Measurements from ENCODE around the gene SLC25A2.
"Not testable (repeated sequence)": the region's sequence is repeated elsewhere in the genome, so short reads cannot be mapped to it uniquely, and the experiment has no call there.

SLC25A2 gene

GRCh38 chr5:141303756-141304155, at the start of gene SLC25A2:
Gene SLC25A2, minus strand, starts transcription at chr5:141304049. Its CDS starts 184 bp downstream, at chr5:141303865.
- DNase-seq = no peak

DNA sequence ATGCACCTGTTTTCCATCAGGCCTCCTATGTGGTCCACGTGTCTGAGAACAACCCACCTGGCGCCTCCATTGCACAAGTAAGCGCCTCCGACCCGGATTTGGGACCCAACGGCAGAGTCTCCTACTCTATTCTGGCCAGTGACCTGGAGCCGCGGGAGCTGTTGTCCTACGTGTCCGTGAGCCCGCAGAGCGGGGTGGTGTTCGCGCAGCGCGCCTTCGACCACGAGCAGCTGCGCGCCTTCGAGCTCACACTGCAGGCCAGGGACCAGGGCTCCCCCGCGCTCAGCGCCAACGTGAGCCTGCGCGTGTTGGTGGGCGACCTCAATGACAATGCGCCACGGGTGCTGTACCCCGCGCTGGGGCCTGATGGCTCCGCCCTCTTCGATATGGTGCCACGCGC, 47.7 kb upstream of the SLC25A2 start:
- DNase-seq = no peak

DNA sequence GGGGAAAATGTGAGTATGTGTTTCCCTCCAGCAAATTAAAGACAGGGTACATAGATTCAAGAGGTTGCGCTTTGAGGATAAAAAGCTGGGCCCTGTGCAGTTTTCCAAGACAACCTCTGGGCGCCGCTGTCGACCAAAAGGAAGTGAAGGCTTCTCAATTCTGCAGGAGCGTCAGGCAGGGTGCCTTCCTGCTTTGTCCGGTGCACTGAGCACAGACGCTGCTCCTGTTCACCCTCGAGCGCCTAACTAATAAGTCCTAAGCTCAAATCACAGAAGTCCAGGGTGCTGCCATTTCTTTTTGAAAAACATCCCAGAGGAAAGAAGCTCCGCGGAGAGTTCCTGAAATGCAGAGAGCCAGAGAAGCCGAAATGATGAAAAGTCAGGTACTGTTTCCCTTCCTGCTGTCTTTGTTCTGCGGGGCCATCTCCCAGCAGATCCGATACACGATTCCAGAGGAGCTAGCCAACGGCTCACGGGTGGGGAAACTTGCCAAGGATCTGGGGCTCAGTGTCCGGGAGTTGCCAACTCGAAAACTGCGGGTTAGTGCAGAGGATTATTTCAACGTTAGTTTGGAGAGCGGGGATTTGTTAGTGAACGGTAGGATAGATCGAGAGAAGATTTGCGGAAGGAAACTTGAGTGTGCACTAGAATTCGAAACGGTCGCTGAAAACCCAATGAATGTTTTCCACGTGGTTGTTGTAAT, 46.2 kb upstream of the SLC25A2 start, which contains the start of gene PCDHGB1:
TSS of gene PCDHGB1 (plus strand) at position 183 of the 703 bp plus-strand sequence. CDS start at position 345, 162 bp downstream.
- no peak for DNase-seq

DNA sequence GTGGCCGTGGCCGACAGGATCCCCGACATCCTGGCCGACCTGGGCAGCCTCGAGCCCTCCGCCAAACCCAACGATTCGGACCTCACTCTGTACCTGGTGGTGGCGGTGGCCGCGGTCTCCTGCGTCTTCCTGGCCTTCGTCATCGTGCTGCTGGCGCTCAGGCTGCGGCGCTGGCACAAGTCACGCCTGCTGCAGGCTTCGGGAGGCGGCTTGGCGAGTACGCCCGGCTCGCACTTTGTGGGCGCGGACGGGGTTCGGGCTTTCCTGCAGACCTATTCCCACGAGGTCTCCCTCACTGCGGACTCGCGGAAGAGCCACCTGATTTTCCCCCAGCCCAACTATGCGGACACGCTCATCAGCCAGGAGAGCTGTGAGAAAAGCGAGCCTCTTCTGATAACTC, 42.2 kb upstream of the SLC25A2 start:
- not testable (repeated sequence) for DNase-seq

GRCh38 chr5:141345327-141345726, 41.5 kb upstream of the SLC25A2 start:
- no peak for DNase-seq

- DNase-seq = no peak
Measured at GRCh38 chr5:141343953-141344463, 40.2 kb upstream of the SLC25A2 start.

GRCh38 chr5:141343242-141343952, 39.5 kb upstream of the SLC25A2 start, which contains the start of gene PCDHGA3:
Gene PCDHGA3, plus strand, starts transcription at chr5:141343829. Its CDS starts 205 bp downstream, at chr5:141344034.
- no peak for DNase-seq

DNA sequence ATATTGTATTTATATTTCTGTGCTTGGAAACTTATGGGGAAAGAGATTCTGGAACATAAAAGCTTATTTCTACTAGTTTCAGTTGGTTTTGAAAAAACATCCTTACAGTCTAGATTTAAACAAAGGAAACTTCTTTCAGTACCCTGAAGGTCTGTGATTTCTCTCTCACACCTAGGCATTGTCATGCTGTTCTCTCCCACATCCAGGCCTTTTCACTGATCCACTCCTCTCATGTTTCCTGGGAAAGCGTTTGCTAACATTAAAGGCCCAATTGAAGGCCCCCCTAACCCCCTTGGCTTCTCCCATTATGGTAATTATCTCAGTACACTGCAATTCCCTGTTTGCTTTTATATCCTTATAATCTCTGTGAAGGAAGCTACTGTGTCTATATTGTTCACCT, 38.9 kb upstream of the SLC25A2 start:
- DNase-seq = no peak

DNA sequence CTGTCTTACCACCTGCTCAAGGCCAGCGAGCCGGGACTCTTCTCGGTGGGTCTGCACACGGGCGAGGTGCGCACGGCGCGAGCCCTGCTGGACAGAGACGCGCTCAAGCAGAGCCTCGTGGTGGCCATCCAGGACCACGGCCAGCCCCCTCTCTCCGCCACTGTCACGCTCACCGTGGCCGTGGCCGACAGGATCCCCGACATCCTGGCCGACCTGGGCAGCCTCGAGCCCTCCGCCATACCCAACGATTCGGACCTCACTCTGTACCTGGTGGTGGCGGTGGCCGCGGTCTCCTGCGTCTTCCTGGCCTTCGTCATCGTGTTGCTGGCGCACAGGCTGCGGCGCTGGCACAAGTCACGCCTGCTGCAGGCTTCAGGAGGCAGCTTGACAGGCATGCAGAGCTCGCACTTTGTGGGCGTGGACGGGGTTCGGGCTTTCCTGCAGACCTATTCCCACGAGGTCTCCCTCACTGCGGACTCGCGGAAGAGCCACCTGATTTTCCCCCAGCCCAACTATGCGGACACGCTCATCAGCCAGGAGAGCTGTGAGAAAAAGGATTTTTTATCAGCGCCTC, 37.0 kb upstream of the SLC25A2 start:
- DNase-seq = not testable (repeated sequence)

- DNase-seq = no peak
Measured at GRCh38 chr5:141338538-141339306, 34.9 kb upstream of the SLC25A2 start, which contains the start of gene PCDHGA2. Gene PCDHGA2, plus strand, starts transcription at chr5:141338760.

DNA sequence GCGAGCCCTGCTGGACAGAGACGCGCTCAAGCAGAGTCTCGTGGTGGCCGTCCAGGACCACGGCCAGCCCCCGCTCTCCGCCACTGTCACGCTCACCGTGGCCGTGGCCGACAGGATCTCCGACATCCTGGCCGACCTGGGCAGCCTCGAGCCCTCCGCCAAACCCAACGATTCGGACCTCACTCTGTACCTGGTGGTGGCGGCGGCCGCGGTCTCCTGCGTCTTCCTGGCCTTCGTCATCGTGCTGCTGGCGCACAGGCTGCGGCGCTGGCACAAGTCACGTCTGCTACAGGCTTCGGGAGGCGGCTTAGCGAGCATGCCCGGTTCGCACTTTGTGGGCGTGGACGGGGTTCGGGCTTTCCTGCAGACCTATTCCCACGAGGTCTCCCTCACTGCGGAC, 28.7 kb upstream of the SLC25A2 start:
- DNase-seq = not testable (repeated sequence)

- DNase-seq = no peak
Measured at GRCh38 chr5:141330299-141331080, 26.6 kb upstream of the SLC25A2 start, which contains the start of gene PCDHGA1. Gene PCDHGA1, plus strand, starts transcription at chr5:141330514.

DNA sequence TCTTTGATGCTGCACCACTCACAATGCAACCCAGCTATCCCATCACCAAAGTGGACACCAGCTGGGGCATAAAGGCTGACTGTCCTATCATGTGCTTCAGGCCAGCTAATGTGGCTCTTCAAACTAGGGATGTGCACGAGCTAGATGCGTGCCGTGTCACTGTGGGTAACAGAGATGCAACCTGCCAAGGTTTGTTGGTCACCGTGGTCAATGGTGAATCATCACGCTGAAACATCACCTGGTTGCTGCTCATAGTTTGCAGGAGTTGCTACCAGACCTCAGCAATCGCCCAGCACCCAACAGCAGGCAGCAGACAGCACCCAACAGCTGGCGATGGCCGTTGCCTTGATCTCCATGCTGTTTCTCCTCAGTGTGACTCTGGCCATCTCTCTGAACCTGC, 24.4 kb upstream of the SLC25A2 start:
- DNase-seq = no peak

- DNase-seq = peak in 3 of 4 experiments; percentile 5 to 49 (median 24)
Measured at GRCh38 chr5:141326088-141326854, 22.4 kb upstream of the SLC25A2 start.

DNA sequence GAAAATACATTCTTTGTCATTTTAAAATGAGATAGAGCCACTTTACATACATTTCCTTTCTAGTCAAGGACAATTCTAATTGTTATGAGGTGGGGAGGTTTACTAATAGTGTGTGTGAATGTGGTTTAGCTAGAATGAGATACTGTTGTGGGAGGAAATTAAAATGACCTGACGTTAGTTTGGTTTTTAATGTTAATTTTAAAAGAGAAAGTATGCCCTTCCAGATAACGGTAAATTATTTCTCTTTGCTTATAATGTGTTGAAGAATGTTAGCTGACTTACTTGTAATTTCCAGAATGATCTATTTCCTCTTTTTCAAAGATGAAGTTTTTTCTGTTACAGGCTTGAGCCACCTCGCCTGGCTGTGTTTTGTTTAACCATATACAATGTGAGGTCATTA, 18.4 kb upstream of the SLC25A2 start:
- DNase-seq = no peak

DNA sequence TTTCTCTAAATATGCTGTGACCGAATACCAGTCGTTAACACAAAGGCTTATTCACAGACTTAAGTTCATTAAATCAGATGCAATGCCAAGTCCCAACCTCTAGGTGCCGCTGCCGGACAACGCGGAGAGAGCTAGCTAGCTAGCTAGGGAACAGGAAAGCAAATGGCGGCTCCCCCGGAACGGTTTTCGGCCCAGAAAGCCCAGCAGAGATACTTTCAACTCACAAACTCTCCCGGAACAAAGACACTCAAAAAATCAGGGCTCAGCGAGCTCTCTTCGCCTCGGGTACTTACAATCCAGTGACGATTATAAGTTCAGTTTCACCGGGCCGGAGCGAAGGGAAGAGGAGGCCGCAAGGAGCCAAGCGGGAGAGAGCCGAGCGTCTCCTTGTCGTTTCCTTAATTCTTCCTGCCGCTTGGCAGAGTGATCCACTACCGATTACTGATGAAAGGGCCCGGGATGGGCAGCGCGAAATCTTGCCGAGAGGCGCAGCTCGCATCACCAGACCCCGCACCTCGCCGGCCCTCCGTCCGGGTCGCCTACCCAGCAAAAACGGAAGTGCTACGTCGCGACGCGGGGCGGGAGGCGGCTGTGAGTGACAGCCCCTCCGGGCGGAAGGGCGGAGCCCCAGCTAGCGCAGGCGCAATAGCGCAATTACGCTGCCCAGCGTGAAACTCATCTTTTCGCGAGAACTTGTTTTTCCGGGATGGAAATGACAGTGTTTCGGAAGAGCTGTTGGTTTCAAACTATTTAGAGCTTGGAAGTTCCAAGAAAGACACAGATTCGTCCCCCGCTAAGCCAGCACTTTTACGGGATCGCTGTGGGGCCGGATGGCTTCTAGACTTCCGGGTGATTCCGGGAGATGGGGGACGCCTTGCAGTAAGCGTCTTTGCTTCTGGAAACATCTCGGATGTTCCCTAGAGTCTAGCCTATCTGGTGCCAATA, 16.6 kb upstream of the SLC25A2 start, which contains the start of gene TAF7:
TSS of gene TAF7 (minus strand) at position 560 of the 945 bp plus-strand sequence. CDS start 740 bp downstream, outside the sequence.
- peak; percentile 75 to 89 (median 84) for DNase-seq

DNA sequence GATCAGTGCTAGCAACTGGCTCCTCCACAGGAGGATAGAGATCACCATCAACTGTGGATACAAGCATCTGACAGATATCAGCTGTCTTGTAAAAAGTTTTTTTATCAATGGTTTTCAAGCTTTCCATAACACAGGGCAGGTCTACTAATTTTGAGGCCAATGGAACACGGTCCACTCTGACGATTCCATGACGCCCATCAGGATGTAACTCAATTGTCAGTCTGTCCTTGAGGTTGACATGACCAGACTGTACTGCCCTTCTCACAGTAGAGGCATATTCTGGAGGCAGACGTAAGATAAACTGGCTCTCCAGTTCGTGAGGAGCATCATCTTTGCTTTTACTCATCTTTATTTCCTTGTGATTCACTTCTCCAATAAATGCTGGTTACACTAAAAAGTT, 15.8 kb upstream of the SLC25A2 start:
- DNase-seq = no peak

DNA sequence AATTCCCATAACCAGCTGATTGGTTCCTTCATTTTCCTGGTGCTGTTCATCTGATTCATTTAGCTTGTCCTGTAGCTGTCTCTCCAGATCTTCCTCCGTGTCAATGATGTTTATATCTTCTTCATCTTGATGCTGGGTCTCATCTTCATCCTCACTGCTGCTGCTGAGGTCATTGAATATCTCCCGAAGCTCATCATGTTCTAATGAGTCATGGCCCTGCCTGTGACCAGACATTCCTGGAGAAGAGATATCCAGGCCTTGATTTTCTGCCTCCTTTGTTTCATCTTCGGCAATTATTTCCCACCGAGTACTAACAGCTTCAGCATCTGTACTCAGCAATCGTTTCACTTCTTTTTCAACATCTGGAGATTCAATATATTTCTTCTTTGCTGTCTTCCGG, 15.4 kb upstream of the SLC25A2 start:
- DNase-seq = no peak

- not testable (repeated sequence) for DNase-seq
Measured at GRCh38 chr5:141316963-141317362, 13.1 kb upstream of the SLC25A2 start.

DNA sequence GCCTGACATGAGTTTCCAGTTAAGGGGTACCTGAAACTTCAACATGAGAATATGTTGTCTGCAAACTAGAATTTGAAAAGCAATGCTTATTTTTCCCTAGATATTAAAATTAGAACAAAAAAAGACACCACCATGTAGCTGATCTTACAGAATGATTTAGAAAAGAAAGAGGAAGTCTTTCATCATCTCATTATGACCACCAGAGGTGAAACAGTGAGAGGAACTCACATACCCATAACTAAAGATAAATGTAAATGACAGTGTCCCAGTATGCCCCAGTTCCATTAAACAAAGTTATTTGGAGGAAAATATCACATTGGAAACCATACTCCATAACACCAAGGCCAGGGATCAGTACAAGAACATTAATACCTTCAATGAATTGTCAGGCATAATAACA, 9.9 kb upstream of the SLC25A2 start:
- DNase-seq = no peak

Measured in activated naive CD4-positive, alpha-beta T cell (primary cell).